AG20443 (cell line): ENCODE results near the gene RPS25.
"Not testable (repeated sequence)": the region's sequence is repeated elsewhere in the genome, so short reads cannot be mapped to it uniquely, and the experiment has no call there.

Experiments
- DNase-seq: peaks from one replicate; pipeline ENCODE4 v3.0.0; 2012; ENCODE audit warnings: low spot score, mixed read lengths

The RPS25 gene

DNA sequence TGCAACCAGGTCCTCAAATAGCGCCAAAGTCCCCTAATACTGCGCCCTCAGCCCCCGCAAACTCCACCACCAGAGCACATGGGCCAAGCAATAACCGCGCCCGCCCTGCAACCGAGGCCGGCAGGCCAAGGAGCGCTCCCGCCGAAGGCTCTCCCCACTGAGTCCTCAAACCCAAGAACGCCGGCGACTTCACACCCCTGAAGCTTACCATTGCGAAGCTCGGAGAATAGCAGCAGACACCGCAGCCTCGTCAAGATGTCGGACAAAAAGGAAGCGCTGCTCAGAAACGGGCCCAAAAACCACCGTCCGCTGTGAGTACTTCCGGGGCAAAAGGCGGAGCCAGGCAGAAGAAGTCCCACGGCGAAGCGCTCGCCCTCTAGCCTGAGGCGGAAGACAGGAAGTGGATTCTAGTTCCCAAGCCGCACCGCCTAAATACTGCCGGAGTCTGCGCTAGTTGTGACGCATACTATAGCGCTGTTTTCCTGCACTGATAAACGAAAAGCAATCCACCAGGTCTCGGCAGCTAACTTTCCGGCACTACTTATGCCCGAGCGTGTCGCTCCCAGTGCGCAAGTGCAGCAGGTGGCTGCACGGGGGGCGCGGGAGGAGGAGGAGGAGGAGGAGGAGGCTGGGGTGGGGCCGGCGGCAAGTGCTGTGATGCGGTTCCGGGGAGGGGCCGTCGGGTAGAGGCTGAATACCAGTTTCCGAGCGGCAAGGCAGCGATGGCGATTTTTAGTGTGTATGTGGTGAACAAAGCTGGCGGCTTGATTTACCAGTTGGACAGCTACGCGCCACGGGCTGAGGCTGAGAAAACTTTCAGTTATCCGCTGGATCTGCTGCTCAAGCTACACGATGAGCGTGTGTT, at the start of gene RPS25, which contains the start of gene TRAPPC4:
RPS25 (minus strand) TSS at position 270 of the 865 bp plus-strand sequence; CDS start at position 211, 59 bp downstream.
TRAPPC4 (plus strand) TSS at position 693 of the 865 bp plus-strand sequence; CDS start at position 723, 30 bp downstream.
- peak; percentile 96 for DNase-seq

DNA sequence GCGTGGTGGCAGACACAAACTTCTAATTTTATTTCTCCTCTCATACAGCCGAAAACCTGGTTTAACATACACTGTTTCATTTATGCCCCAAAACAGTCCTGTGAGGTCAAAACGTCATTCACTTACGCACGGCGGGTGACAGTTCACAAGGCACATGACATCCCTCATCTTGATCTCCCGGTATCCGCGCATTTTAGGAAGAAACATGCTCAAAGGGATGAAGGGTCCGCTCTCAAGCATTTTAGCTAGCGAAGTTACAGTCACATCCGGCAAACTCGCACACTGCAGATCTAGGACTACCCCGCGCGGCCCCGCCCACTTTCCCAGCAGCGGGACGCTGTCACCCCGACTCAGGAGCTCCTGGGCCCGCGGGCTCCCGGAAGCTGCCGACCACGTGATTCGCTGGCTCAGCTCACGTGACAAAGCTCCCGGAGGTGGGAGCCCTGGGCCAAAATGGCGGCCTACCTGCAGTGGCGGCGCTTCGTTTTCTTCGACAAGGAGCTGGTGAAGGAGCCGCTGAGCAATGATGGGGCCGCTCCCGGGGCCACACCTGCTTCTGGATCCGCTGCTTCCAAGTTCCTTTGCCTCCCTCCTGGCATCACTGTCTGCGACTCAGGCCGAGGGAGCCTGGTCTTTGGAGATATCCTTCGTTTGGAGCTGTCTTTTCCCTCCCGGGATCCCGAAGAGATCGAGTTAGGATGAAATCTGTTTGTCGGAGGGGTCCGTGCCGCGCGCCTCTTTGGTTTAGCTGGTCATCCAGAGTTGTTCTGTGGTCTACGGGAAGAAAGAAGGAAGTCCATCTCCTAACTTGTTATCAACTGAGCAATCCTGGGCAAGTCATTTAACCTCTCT, 49.5 kb upstream of the RPS25 start, which contains the start of gene VPS11:
VPS11 (plus strand) TSS at position 448 of the 852 bp plus-strand sequence; CDS start at position 454, 6 bp downstream.
- DNase-seq, result peak; percentile 98

- DNase-seq, result peak; percentile 25
These were observed 47.2 kb upstream of the RPS25 start for GRCh38 chr11:119065369-119065768.

DNA sequence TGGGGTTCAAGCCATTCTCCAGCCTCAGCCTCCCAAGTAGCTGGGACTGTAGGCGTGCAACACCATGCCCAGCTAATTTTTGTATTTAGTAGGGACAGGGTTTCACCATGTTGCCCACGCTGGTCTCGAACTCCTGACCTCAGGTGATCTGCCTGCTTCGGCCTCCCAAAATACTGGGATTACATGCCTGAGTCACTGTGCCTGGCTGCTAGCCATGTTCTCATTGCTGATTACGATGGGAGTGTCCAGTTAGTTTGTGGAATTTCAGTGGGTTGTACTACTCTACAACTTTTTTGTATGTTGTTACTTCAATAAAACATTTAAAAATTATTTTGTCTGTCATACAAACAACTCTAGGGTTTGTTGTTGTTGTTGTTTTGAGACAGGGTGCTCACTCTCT, 44.6 kb upstream of the RPS25 start:
- DNase-seq, result peak; percentile 45

DNA sequence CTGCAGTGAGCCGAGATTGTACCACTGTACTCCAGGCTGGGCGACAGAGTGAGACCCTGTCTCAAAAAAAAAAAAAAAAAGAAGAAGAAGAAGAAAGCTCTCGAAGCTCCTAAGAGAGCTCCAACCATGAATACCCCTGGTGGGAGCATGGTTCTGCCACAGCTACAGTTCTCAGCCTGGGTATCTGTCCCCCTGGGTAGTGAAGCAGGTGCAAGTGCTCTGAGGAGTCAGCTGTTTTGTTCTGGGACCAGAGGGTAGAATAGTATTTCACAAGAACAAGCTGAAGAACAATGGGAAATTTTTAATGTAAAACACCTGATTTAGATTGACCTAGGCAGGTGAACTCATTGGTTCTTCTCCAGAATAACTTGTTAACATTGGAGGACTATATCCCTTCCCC, 43.1 kb upstream of the RPS25 start:
- no peak for DNase-seq

DNA sequence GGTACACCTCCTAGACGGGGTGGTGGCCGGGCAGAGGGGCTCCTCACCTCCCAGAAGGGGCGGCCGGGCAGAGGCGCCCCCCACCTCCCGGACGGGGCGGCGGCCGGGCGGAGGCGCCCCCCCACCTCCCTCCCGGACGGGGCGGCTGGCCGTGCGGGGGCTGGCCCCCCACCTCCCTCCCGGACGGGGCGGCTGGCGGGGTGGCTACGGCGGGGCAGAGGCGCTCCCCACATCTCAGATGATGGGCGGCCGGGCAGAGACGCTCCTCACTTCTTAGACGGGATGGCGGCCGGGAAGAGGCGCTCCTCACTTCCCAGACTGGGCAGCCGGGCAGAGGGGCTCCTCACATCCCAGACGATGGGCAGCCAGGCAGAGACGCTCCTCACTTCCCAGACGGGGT, 41.0 kb upstream of the RPS25 start:
- DNase-seq, result not testable (repeated sequence)

DNA sequence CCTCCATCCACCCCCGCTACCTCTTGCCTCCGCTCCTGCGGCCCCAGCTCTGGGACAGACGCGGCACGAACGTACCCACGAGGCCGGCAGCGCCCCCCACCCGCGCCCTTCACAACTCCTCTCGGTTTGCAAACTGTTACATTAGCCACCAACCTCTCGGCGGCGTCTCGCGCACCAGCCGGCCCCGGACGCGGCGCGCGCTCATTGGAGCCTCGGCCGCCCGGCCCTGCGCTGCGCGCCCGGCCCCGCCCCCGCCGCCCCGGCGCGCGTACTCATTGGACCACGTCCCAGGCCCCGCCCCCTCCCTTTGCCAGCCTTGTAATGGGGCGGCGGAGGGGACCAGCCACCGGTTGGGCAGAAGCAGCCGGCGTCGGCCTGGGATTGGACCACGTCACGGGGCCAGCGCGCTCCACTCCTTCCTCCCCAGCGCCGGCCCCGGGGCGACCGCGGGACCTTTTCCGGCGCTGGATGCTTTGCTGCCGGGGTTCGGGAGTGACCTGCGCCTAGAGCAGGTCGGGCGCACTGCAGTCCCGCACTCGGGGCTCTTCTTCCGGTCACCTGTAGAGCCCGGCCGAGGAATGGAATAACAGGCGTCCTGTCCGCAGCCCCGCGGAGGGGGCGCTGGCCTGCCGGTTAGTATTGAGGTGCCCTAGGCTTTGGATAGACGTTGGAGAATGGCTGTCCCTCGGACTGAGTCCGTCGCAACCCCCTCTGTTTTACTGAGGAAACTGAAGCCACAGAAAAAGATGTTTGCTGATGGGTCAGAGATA, 39.0 kb upstream of the RPS25 start, which contains the start of gene HYOU1:
HYOU1 (minus strand) TSS at position 206 of the 770 bp plus-strand sequence. CDS start 1,045 bp downstream, outside the sequence.
- DNase-seq, result peak; percentile 98

- no peak for DNase-seq
These were observed 38.4 kb upstream of the RPS25 start for GRCh38 chr11:119056421-119056999.

DNA sequence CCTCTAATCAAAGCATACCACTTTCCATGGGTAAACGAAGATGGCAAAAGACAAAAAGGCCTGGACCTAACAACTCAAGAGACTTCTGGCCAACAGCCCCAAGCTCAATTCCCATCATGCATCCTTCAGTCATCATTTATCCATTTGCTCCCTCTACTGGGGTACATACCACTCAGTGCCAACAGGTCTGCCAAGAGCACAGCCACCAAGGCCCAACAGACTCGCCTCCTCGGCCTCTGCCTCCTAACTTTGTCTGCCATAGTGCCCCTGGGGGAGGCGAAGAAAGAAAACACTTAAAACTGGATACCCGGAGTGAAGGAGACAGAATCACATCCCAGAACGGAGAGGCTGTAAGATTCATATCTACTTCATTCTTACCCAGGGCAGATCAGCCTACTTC, 37.8 kb upstream of the RPS25 start:
- peak; percentile 35 for DNase-seq

DNA sequence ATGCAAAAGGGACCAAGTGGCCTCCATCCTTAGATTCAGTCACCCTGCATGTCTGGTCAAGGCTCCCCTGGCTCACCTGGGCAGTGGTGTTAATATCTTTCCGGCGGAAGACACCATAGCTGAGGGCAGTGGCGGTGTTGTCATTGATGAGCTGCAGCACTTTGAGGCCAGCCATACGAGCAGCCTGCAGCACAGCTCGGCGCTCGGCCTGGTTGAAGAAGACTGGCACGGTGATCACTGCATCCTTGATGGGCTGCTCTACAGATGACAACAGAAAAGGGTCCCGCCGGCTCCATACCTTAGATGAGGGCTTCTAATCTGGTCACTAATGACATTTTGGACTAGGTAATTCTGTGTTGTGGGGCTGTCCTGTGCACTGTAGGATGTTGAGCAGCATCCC, 36.3 kb upstream of the RPS25 start:
- no peak for DNase-seq

- DNase-seq, result no peak
These were observed 34.1 kb upstream of the RPS25 start for GRCh38 chr11:119052163-119052814.

DNA sequence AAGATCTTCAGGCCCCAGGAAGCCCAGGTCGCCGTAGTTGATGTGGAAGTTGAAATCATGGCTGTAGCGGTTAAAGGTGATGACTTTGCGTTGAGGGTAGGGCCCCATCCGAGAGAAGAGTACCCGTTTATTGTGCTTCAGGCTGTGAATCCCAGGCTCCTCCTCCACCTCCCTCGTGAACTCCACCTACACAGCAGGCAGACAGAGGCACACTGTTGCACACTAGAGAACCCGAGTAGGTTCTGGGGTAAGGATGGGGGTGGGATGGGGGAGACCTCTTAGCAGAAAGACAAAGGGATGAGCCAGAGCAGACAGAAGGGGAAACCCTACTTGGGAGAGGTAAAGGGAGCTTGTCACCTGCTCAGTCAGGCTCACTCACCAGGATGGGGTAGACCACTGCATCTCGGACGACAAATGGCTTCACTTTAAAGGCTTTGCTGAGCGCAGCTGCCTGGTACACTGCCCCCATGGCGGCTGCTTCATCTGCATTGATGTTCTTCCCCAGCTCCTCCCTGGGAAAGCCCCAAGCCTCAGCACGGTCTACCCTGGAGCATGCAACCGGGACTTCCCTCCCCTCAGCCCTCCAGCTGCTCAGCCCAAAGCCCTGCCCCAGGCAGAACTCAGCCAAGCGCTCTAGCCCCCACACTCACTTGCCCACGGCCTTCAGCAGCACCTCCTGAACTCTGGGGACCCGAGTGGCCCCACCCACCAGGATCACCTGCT, 33.5 kb upstream of the RPS25 start:
- DNase-seq, result no peak

- no peak for DNase-seq
These were observed 30.9 kb upstream of the RPS25 start for GRCh38 chr11:119049081-119049480.

DNA sequence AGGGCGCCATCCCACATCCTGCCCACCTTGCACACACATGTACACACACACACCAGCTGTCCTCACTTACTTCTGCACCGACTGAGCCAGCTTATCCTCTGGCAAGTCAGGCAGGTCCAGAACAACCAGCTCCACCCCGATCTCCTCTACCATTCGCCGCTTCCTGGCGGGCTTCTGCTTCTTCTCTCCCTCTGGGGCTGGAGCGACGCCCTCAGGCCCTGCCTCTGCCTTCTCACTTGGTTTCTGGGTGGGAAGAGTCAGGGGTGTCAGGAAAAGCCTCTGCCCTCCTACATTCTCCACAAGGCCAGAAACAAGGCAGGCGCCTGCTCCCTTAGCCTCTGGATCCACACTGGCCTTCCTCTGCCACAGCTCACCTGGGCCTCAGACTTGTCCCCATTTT, 30.5 kb upstream of the RPS25 start:
- no peak for DNase-seq

GRCh38 chr11:119047205-119047604, 29.1 kb upstream of the RPS25 start:
- no peak for DNase-seq

- no peak for DNase-seq
These were observed 28.3 kb upstream of the RPS25 start for GRCh38 chr11:119046489-119046888.

GRCh38 chr11:119044708-119045107, 26.6 kb upstream of the RPS25 start:
- DNase-seq, result no peak

DNA sequence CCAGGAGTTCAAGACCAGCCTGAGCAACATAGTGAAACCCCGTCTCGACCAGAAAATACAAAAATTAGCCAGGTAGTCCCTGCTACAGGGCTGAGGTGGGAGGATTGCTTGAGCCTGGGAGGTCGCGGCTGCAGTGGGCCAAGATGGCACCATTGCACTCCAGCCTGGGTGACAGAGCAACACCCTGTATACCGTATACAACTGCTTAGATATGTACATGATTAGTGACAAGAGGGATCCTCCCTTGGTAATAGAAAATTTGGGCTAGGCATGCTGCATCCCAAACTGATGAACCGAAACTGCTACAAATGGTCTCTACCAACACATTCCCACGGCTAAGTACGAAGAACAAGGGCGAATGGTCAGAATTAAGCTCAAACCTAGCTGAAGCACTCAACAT, 24.8 kb upstream of the RPS25 start:
- no peak for DNase-seq

- no peak for DNase-seq
These were observed 23.8 kb upstream of the RPS25 start for GRCh38 chr11:119041821-119042514.
